ENCODE measurements around the gene POLR1D.
"Not testable (repeated sequence)": the region's sequence is repeated elsewhere in the genome, so short reads cannot be mapped to it uniquely, and the experiment has no call there.

Gene POLR1D

DNA sequence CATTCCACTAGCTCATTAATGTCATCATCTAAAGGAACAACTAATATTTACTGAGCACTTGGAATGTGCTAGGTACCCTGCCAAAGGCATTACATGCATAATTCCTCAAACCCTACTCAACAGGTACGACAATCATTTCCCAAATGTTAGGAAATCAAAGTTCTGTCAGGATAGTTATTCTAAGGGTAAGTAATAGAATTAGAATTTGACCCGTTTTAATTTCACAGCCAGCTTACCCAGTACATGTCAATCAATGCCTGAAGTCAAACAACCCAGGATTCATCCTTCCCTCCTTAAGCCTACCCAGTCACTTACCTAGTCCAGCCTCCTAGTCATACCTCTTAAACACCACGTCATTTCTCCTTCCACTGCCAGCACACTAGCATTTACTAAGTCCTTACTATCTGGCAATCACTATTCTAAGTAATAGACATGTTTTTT lies 3.8 kb upstream of the POLR1D start:
- DNase-seq (ENCODE audit: low spot score), result no peak

DNA sequence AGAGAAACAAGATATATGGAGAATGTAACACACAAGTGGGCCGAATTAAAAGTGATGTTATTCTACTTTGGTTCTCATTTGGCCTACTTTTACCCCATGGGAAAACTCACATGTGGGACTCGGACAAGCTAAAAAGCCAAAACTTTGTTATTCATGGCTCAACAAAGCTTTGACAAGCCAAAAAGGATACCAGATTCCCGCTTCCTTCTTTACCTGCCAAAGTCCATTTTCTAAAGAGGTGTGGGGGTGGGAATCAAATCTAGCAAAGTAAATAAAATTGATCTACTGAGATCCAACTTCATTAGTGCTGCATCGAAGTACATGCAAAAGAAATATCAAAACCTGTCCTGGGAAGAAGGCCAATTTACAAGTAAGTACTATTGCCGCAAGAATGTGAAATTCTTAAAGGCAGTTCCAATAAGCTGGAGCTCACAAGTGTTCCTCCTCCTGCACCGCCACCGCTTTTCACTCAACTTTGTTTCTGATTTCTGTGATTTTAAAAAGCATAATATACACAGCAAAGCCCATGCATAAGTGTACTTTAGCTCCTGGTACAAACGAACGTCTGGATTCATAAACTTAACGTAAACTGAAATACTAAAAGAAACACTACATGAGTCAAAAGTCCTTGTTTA lies 2.5 kb upstream of the POLR1D start:
- DNase-seq (ENCODE audit: low spot score), result no peak

DNA sequence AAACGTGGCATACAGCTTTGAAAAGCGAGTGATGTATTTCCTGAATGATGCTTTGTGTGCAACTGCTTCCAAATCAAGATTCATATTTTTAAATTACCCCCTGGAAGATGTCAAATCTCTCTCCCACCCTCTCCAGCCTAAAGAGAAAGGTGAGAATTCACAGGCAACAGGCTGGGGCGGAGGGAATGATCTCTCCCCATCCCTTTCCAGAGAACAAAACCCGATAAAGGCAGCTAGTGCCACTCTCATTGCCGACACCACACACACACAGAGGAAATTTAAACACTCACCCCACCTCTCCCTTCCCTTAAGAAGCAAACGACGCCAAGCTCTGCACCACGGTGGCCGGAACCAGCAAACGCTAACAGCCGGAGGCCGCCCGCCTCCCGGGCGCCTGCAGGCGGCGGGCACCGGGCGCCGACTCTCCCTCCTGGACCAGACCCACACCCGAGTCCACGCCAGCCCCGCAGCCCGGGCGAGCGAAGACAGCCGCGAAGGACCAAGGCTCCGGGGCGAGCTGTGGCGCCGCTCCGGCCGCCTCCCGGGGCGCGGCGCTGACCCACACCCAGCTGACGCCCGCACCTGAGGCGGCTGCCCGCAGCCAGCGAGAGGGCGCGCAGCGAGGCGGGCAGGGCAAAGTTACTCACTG lies 1.8 kb upstream of the POLR1D start:
- DNase-seq (ENCODE audit: low spot score), result peak; percentile 1

DNA sequence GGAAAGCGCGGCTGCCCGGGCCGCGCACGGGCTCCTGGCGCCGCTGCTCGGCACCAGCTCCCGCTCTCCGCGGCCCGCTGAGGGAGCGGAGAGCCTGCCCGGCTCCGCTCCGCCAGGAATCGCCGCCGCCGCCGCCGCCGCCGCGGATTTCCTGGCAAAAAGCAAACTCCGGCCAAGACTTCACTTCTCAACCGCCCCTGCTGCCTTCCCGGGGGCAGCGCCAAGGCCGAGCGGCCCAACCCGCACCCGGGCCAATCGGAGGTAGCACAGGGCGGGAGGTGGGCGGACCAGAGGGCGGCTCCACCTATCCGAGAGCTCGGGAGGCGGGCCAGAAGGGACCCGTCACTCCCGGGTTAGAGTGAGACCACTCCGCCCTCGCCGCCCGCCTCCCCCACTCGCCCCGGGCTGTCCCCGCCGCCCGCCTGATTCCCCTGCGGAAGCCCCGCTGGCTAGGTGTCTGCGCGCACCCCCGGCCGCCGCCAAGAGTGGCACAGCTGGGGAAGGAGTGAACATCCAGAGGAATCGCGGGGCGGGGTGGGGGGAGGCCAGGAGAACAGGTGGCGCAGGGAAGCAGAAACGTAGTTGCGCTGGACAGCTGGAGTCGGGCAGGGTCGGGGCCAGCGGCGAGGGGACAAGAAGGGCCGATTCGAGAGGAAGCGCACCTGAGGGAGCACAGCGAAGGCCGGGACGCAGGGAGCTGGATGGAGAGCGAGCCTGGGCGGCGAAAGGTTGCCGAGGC lies 1.1 kb upstream of the POLR1D start, which contains the start of gene LNX2:
TSS of gene LNX2 (minus strand) at position 153 of the 739 bp plus-strand sequence. CDS start 38,826 bp downstream, outside the sequence.
- peak; percentile 96 for DNase-seq (ENCODE audit: low spot score)

DNA sequence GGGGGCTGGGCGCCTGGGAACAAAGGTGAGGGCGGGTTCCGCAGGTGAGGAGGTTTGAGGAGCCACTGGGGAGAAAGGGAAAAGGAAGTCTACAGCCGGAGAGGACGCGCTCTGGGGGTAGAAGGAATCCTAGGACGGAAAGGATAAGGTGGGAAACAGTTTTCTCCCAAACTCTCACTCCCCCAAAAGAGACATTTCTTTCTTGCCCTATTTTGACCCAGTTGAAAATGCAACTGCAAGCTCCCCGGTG lies 651 bp upstream of the POLR1D start:
- DNase-seq (ENCODE audit: low spot score), result peak; percentile 60

DNA sequence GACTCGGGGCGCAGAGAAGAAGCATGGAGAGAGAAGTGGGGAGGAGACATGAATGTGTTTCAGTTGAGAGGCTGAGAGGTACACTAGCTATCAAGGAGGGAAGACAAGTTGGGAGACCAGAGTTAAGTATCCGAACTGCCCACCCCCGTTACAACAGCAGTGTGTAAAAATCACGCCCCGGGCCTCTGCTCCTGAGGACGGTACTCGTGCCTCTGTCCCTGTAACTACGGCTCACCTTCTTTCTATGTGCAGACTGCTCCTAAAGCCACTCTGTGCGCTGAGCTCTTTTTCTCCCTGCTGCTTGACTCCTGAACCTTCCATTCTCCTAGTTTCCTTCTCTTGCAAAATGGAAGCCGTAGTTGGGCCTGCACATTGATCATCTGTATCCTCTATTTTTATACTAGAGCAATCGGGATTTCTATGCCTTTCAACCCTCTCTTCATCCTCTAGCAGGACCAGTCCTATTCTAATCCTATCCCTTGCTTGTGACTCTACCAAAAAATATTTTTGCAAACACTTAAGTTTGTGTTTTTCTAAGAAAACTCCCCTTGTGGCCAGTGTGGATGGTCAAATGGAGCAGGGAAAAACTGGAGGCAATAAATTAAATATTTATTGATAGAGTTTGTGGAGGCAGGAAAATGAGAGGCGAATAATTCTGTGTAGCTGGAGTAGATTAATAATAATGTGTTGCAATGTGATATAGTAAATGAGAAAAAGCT lies 569 bp downstream of the POLR1D start:
- peak; percentile 5 for DNase-seq (ENCODE audit: low spot score)

DNA sequence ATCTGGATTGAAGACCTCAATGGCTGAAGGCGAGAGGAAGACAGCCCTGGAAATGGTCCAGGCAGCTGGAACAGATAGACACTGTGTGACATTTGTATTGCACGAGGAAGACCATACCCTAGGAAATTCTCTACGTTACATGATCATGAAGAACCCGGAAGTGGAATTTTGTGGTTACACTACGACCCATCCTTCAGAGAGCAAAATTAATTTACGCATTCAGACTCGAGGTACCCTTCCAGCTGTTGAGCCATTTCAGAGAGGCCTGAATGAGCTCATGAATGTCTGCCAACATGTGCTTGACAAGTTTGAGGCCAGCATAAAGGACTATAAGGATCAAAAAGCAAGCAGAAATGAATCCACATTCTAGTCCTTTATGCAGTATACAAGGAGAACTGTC lies 1.2 kb downstream of the POLR1D start:
- DNase-seq (ENCODE audit: low spot score), result no peak

DNA sequence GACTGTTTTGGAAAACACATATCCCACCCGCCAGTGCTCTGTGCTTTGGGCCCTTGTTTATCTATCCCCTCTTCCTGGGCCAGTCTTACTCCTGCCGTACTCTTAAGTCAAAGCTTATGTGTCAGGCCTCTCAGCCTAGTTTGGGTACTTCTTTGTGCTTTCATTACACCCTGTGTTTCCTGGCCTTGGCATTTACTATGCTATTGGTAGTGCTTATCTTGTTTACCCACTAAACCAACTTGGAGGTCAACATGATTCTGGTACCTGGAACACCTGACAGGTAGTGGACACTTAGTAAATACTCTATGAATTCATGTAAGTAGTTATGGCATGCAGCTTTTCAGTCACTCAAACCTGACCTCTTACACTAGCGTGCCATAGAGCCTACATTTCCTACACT lies 2.4 kb downstream of the POLR1D start:
- no peak for DNase-seq (ENCODE audit: low spot score)

DNA sequence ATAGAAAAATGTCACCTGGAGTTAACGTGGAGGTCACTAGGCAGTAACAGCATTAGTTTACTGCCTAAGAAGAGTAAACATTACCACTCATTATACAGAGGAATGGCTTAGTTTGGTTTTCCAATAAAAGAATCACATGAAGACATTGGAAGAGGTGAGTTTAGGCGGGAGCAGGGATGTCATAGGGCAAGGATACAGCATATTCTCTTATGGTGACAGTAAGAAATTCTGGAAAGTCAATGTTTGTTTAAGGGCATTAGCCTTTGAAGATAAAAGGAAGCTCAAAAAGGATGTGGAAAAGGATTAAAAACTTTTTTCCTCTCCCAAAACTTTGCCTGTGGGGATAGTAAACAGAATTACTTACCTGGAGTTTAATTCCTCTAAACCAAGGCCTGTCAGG lies 4.1 kb downstream of the POLR1D start:
- DNase-seq (ENCODE audit: low spot score), result no peak

DNA sequence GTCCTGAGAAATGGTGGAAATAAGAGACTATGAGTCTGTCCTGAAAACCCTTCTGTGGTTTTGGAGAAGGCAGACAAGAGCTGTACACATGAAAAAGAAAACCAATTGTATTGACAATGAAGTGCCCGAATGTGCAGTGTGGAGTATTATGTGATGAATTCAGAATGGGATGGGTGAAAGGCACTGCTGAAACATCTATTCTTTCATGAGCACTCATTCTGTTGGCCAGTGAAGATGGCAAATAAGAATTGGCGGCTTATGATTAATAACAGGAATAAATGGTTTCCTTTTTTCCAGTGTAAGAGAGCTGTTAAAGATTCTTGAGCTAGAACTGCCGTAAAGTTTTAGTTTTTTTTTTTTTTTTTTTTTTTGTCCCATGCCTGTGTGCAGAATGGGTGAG lies 5.7 kb downstream of the POLR1D start:
- no peak for DNase-seq (ENCODE audit: low spot score)

DNA sequence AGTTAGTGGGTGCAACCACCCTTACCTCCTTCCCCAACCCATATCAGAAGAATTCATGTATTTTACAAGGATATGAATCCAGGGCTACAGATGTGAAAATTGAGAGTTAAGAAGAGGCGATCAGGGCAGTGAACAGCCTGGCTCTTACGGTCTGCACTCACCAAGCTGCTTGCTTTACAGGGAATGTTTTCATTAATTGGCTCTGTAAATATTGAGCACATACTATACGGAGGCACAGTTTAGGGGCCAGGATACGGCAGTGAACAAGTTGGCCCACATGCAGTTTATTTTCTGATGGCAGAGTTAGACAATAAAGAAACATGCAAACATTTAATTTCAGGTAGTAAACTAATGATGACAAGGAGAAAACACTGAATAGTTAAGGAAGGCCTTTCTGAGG lies 6.4 kb downstream of the POLR1D start:
- DNase-seq (ENCODE audit: low spot score), result no peak

DNA sequence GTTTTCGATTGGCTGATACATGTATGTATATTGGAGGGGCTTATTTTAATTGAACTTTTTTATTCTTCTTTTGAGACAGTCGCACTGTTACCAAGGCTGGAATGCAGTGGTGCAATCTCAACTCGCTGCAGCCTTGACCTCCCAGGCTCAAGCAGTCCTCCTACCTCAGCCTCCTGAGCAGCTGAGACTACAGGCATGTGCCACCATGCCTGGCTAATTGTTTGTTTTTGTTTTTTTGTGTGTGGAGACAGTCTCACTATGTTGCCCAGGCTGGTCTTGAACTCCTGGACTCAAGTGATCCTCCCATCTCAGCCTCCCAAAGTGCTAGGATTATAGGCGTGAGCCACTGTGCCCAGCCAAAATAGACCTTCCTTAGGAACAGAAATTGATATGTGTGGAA lies 7.1 kb downstream of the POLR1D start:
- not testable (repeated sequence) for DNase-seq (ENCODE audit: low spot score)

DNA sequence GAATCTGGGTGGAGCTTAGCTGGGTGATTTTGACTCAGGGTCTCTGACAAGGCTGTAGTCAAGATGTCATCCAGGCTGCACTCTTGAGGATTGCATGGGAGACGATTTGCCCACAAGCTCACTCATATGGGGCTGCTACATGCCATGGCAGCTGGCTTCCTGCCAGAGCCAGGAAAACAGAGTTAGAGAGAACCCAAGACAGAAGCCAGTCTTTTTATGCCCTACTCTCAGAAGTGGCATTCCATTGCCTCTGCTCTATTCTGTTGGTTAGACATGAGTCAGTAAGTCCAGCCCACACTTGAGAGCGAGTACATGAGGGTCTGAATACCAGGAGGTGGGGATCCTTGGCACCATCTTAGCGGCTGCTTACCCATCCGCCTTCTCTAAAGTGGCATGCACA lies 9.5 kb downstream of the POLR1D start:
- no peak for DNase-seq (ENCODE audit: low spot score)

DNA sequence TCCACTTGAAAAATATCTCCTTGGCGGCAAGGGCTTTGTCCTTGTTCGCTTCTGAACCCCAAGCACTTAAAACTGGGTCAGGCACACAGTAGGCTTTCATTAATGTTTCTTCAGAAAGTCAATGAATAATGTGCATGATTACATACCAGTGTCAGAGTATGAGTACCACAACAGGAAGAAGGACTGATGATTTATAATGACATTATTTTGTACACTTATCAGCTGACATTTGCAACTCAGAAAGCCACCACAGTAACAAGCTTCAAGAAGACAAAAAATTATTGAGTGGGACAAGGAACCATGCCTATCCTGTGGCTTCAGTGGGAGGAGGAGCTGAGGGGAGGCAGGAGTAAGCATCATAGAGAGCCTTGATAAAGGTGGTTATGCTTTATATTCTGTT lies 10.0 kb downstream of the POLR1D start:
- DNase-seq (ENCODE audit: low spot score), result no peak

DNA sequence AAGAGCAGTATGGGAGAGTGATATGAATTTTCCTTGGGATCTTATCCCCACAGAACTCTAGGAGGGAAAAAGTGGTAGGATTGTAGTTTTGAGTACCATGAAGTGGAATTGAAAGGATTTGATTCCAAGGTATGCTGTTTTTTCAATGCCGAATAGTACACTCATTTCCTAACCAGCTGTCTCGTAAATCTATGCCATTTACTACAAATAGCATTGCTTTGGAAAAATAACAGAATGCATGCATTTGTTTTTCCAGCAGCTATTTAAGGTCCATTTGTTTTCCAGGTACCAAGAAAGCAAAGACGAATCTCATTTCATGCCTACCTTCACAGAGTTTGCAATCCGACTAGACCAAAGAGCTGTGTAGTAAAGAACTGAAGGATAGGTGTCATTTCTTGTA lies 10.5 kb downstream of the POLR1D start:
- no peak for DNase-seq (ENCODE audit: low spot score)

DNA sequence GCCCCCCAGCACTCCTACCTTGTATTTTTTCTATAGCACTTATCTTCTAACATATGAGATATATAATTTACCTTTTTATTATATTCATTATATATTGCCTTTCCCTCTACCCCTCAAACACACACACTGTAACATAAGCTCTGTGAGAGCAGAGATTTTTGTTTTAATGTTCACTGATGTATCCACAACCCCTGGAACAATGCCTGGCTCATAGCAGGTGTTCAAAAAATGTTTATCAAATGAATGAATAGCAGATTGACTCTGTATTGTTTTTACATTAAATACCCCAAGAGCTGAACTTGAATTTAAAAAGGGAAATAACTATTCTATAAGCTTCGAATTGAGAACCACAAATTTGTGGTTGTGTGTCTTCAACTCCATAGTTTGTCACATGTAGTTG lies 11.0 kb downstream of the POLR1D start:
- DNase-seq (ENCODE audit: low spot score), result no peak

DNA sequence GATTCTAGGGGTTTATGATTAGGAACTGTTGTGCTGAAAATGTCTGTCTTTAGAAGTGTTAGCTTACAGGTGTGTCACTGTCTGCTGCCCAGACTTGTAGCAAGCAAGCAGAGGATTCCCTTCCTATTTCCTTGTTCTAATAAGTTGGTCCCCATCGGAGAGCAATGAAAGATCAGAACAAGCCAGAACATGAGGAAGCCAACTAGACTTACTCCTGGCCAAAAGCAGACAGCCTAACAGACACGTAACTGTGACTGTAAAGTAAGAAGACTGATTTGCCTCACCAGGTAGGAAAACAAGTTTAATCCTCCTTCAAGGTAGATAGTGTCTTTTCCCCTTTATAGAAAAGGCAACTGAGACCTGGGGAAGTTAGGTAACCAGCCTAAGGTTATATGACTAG lies 12.5 kb downstream of the POLR1D start:
- no peak for DNase-seq (ENCODE audit: low spot score)

DNA sequence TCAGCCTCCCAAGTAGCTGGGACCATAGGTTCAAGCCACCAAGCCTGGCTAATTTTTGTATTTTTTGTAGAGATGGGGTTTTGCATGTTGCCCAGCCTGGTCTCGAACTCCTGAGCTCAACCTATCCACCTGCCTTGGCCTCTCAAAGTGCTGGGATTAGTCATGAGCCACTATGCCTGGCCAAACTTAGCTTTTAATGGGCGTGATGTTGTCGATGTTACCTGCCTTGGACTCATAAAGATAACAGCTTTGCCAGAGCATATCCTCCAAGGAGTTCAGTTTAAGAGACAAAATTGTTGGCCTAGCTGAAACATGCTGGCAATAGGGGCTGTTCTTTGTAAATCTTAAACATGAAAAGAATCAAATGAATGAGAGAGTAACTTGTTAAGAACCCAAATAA lies 13.1 kb downstream of the POLR1D start:
- no peak for DNase-seq (ENCODE audit: low spot score)

DNA sequence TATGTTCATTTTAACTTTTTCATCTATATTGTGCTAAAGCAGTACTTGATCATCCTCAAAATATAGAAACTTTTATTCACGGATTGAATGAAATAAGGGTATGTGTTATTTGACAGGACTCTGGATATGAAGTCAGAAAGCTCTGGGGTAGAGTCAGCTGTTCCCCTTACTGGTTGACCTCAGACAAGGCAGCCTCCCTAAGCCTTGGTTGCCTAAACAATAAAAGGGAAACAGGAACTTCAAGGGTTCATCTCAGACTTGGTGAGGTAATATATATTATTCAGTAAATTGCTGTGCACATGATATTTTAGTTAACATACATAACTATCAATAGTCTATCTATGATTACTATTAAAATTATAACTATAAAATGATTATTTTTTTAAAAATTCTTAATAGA lies 13.6 kb downstream of the POLR1D start:
- no peak for DNase-seq (ENCODE audit: low spot score)

DNA sequence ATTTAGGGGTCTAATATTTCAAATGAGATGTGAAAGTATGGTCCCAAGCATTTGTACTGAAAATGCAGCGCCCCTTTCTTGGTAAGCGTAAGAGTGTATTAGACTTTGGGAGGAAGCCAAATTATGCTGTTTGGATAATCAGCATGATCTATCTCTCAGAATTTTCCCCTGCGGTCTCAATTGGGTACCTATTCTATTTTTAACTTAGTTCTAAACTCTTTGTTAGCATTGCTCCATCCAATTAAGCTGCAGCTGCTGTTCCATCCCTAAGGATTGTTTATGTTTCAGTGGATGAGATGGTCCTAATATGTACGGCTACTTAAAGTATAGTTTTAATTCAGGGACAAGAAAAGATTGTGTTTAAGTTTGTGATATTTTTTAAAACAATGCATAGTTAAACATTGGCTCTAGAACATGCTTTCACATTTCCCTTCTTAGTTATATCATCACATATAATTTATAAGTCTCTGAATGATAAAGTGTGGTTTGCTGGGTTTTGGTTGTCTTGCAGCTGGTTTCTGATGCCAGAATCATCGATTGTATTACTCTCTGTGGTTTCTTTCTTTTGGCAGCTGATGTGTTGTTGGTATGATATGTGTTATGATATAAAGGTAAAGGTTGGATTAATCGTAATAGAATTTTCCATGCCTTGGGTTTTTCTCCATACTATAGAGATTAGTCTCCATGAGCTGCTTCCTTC lies 15.0 kb downstream of the POLR1D start:
- no peak for DNase-seq (ENCODE audit: low spot score)

DNA sequence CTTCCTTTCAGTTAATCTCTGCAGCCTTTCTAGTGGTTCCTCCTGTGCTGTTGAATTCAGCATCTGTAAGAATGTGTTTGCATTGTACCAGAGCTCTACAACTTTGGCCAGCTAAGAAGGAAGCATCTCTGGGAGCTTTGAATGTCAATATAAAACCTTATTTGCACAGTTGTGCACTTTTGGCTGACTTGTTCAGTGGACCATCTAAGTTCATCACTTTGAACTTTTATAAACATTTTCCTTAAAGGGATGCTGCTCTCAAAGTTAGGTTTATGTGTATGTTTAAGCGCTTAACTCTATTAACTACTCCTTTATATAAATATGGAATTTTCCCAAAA lies 15.6 kb downstream of the POLR1D start:
- DNase-seq (ENCODE audit: low spot score), result no peak

DNA sequence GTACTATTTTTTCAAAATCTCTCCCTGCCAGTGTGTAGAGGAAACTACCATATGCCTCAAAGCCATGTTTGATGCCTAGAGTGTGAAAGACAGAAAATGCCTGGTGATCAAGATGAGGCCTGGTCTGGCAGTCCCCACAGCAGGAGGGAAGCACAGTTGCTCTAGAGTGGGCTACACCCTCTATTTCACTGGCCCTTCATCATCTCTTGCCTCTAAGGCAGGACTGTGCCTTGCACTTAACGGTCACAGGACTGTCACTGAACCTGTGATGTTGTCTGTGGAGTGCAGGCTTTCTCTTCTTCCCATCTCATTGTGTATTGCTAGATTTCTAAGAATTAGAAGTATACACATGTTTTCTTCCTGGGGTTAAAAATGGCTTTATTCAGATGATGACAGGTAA lies 16.3 kb downstream of the POLR1D start:
- DNase-seq (ENCODE audit: low spot score), result no peak

DNA sequence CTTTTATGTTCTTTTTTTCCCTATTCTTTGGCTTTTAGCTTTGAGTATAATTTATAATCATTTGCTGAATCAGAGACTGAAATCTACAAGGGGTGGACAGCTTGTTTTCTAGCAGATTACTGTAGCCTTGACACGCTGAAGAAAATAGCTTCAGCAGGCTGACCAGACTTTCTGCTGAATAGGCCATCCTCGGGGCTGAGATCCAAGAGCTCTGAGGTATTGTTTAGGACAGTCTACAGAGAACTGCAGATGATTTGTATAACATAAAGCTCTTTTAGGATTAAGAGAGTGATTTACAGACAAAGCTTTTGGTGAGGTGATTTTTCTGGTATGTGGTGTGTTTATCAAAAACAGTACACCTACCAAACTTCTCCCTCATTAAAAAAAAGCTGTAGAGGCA lies 16.8 kb downstream of the POLR1D start:
- no peak for DNase-seq (ENCODE audit: low spot score)

Measured in LoVo (cell line).